Fibroblast of skin of abdomen (primary cell): ENCODE results near the gene SUGP1.

Experiments used
- DNase-seq: peaks from one replicate; pipeline ENCODE4 v3.0.0-alpha.2; 2013

The SUGP1 gene

DNA sequence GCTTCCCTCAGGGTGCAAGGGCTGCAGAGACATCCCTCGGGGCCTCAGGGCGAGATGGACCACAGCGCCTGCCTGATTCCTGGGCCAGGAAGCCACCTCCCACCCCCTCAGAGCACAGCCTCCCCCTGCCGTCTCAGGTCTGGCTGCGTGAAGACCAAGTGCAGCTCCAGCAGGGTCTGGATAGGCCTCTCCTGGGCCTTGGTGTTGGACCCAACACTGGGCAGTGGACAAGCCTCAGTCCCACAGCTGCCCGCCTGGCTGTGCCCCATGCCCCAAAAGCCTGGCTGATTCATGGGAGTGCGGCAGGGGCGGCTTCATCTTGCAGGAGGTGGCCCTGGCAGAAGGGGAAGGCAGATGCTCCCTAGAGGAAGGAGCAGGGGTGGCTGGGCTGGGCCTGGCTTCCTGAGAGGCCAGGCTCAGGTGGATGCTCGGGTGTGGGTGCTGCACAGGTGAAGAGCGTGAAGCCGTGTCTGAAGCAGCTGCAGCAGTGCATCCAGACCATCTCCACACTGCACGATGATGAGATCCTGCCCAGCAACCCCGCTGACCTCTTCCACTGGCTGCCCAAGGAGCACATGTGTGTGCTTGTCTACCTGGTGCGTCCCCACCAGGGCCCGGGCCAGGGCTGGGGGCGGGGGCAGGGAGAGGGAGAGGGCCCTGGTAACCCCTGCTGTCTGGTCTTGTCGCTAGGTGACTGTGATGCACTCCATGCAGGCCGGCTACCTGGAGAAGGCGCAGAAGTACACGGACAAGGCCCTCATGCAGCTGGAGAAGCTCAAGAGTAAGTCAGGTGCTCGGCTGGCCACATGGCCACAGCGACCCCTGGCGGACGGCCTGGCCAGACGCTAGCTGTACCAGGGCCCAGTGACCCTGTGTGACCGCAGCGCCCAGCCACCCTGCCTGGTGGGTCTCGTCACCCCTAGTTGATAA lies 22.0 kb upstream of the SUGP1 start:
- DNase-seq = peak; percentile 25

DNA sequence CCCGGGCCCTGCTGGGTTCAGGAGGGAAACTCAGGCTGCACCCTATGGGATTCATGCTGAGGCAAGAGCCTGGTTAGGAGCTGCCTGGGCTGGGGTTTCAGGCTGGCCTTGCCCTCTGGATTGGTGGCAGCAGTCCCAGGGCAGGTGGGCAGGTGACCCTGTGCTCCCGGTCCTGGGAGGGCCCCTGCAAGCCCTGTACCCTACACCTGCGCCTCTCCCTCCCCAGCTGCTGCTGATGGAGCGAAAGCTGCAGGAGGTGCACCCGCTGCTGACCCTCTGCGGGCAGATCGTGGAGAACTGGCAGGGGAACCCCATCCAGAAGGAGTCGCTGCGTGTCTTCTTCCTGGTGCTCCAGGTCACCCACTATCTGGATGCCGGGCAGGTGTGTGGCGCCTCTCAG lies 20.7 kb upstream of the SUGP1 start:
- DNase-seq = no peak

DNA sequence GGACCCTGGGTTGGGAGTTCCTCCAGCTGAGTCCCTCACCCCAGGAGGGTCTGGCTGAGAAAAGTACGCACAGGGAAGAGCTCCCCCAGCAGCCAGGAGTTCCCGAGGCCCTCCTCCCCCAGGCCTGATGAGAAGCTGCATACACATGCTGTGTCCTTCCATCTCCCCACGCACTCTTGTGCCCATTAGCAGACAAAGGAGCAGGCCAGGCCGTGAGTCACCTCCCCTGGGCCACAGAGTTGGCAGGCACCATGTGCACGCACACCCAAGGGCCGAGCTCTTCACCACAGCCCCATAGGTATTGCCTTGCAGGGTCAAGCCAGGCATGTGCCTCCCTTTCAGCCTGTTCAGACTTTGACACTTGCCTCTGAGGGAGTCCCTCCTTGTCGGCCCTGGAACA lies 17.8 kb upstream of the SUGP1 start:
- no peak for DNase-seq

DNA sequence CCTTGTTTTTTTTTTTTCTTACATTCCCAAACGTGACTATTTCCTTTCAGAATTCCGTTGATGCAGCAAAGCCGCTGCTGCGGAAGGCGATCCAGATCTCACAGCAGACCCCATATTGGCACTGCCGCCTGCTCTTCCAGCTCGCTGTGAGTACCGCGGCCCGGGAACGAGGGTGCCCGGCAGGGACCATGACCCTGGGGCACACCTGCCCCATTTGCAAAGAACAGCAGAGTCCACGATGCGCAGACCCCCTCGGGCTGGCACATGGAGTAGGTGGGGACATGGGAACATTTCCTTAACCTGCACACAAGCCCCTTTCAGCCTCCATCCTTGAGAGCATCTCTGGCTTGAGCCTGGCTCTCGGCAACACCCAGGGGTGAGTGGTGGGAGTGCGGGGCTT lies 16.8 kb upstream of the SUGP1 start:
- DNase-seq = no peak

DNA sequence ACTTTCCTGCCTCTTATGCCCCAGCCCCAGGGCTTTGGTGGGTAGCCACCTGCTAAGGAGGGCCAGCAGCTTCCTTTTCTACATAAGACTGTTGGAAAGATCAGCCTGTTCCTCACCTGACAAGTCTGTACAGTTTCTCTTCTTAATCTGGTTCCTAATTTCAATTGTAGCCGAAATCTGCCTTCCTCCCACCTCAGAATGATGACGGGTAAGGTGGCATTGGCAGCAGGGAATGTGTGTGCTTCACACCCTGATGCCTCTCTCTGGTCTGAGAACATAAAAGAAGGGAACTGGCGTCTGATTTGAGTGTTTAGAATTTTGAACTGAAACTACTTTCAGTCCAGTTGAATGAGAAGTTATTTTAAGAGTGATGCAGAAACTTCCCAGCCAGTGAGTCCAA lies 16.3 kb upstream of the SUGP1 start:
- no peak for DNase-seq

DNA sequence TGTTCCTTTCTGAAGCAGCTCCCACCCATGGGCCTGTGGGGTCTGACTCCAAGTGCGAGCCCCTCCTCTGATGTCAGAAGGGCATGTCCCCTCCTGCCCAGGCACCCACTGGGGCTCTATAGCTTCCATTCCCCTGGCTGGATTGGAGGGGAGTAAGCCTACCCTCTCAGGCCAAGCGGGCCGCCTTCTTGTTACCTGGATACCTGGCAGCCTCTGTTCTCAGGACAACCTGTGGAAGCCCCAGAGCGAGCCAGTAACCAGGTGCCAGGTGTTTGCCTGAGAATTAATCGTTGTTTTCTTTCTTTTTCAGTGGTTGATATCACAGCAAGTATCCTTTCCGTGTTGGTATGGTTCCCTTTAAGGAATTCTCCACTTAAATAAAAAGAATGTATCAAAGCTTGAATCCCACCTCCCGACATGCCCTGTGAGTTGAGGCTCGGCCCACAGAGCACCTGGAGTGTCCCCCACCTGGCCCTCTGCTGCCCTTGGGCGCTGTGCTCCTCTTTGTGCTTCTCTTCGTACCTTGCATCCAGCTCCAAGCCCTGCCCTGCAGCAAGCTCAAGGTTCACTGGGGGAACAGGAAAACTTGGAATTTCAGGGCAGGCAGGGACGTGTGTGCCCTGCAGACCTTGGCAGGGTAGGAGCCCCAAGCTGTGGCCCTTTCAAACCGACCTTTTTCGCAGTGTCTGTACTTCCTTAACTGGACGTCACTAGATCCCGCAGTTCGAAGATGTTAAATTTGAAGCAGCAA lies 15.3 kb upstream of the SUGP1 start:
- DNase-seq = no peak

DNA sequence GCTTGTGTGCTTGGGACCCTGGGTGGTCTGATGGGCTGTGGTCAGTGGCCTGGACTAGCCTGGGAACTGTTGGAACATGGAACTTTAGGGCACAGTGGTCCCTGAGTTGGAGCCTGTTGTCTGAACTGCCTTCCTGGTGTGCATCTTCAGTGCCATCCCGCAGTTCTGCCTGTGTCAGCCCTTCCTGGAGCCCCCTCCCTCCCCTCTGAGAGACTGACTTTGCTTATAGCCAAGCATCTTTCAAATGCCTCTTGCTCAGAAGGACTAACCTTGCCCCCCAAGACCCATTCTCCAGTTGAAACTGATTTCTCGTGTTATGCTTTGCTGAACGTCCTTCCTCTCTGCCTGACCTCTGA lies 14.7 kb upstream of the SUGP1 start:
- DNase-seq = no peak

DNA sequence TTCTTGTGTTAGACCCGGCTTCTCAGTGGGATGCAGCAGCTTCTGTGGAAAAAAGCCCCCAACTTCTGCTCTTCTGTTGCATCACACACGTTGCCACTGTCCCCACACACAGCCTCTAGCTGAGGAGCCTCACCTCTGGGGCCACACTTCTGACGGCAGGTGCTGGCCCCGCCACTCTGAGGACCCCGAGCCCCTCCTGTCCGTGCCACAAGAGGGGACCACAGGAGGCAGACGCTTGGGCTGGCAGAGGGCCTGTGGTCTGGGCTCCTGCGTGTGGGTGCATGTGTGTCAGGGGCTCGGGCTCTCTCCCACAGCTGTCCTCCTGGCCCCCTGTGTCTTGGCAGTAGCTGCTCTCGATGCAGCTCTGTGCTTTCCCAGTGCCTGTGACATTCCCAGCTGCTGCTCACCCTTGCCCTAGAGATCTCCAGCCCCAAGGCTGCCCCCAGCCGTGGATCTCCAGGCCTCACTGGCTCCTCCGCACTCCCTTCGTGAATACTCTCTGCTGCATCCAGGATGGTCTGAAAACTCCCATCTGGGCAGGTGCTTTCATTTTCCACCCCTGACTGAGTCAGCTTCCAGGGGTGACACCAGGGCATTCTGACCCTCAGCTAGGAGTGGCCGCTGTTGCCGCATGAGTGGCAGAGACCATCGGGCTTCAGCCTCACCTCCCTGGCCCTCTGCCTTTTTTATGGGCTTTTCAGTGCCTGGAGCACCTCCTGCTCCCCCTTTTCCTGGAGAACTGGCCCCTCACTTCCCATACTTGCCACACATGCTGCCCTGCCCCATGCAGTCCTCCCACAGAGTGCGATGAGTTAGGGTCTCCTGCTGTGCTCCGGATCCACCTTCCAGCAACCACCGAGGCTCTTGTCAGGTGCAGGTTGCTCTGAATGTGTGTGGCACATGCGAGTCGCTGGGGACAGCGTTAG lies 14.0 kb upstream of the SUGP1 start:
- DNase-seq = no peak

DNA sequence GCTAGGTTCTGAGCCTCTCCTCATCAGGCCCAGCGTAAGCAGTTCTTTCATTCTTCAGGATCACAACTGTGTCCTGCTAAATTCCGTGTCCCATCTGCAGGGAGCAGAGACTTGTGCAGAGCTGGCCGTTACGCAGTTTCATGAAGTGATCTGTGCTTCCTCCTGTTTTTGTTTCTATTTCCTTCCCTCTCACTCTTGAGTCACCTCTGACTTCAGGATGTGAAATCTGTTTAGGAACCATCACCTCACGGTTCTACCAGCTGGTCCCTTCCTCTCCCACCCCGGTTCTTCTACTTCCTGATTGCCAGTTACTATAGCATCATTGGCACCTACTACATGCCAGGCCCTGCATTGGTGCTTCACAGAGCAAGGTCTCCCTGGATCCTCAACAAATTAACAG lies 8.8 kb upstream of the SUGP1 start:
- DNase-seq = no peak

DNA sequence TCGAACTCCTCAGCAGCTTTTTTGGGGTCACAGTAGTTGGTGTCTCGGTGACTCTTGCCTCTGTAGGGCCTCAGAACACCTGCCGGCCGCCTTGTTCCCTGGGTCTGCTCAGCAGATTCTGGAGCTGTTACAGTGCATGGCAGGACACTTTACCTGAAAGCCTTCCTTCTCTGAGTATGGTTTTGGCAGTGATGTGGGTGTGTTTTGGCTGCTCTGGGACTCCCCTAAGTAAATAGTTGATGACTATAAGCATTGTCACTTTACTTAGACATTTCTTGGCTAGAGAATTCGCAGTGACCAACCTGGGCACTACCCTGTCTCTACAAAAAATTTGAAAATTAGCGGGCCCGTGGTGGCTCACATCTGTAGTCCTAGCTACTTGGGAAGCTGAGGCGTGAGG lies 7.4 kb upstream of the SUGP1 start:
- no peak for DNase-seq

DNA sequence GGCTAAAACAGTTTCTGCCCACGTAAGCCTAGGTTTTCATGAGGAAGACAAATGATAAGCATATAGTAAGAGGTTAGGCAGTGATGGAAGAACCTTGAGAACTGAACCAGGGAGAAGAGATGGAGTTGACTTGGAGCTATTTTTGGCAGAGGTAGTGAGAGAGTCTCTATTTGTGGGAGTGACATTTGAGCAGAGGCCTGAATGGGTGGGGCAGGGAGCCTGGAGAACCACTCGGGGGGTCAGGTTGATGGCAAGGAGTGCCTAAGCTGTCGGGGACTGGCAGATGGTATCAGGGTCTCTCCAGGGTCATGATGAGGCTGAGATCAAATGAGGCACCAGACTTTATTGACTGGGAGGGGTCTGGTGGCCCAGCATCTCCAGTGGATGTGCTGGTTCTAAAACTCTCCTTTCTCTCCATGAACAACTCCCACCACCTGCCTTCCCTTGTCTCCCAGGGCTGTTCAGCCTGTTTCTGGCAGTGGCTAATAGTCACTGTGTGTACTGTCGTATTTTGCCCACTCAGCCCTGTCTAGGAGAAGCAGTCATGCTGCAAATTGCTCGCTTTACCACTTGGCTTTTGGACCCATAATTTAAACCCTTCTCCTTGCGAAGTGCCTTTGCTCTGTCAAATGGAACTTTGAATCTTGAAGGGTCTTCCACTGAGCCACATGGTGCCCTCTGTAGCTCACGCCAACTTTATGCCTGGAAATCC lies 3.9 kb upstream of the SUGP1 start:
- no peak for DNase-seq

DNA sequence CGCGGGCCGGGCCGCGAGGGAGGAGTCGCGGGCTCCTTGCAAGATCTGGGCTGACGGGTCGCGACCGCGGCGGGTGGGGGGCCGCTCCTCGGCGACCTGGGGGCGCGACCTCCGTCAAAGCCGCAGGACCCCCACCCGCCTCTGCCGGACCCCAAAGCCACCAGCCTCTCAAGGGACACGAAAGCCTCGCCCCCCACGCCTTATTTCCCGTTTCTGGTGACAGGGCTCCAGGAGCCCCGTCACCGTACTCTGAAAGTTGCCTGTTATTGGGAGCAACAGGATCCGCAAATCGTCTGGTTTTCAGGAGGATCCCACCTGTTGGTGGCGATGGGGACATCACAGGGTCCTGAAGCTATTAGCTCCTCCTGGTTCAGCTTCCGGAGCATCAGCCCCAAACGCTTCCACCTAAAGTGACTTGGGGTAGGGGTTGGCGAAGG lies 850 bp upstream of the SUGP1 start:
- no peak for DNase-seq

DNA sequence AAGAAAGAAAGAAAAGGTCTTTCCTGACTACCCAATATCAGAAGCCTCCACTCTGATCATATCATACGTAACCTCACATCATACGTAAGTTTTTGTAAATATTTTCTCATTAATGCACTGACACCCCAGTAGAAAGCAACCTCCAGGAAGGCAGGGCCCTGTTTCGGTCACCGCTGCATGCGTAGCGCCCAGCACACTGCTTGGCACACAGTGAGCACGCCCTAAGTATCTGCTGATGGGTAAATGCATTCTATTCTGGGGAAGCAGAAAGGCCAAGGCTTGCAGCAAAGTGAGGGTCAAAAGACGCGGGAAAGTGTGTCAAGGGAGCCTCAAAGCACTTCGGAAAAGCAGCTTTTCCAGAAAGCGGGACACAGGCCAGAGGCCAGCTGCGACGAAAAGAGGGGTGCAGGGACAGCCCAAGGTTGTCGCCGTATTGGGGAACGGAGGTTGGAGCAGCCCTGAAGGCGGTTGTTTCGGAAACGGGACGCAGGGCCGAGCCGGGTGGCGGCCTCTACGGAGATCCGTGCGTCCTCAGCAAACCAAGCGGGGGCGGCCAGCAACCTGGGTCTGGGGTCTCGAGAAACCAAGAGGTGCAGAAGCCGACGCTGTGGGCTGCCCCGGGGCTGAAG lies 463 bp downstream of the SUGP1 start:
- no peak for DNase-seq

DNA sequence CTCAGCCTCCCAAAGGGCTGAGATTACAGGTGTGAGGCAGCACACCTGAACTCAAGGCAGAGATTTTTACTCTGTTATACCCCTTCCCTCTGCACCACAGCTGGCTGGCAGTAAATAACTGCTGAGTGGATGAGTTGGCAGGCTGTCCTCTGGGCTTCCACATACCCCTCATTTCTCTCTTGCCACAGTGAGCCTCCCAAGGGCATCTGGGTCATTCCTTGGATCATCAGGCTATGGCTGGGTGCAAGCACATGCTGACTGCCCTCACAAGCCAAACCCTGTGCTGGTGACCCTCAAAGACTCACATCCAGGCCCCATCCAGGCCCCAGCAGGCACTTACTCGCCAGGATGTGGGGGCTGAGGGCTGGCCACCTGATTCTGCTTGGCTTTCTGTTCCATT lies 4.2 kb downstream of the SUGP1 start:
- DNase-seq = no peak

DNA sequence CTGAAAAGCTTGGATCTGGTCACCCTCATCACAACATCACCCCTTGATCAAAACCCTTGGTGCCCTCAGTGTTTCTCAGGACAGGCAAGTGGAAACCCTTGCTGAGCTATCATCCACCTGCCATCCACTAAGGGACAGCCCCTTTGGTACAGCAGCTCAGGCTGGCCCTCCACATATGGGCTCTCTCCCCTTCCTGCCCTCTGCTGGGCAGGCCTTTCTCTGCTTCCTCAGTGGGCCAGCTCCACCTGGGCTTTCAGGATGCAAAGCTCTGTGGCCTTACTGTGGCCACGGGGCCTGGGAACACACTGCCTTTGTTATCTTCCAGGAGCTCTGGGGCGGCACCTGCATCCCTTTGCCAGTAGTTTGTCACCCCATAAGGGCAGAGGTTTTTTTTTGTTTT lies 4.9 kb downstream of the SUGP1 start:
- no peak for DNase-seq

DNA sequence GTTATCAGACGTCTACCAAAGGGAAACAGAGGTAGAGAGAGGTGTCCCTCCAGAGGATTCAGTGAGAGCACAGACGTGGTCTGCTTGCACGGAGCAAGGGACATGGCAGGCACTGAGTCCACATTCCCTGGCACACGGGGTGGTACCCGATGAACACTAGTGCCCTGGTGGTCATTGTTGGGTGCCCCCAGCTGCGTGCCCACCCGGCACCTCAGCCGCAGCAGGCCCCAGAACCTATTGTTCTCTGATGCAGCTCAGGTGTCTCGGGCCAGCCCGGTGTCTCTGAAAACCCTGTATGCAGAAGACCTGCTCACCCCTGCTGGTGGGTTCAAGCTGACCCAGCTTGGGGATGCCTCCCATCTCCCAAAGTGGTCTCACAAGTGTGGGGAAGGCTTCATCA lies 11.9 kb downstream of the SUGP1 start:
- no peak for DNase-seq

DNA sequence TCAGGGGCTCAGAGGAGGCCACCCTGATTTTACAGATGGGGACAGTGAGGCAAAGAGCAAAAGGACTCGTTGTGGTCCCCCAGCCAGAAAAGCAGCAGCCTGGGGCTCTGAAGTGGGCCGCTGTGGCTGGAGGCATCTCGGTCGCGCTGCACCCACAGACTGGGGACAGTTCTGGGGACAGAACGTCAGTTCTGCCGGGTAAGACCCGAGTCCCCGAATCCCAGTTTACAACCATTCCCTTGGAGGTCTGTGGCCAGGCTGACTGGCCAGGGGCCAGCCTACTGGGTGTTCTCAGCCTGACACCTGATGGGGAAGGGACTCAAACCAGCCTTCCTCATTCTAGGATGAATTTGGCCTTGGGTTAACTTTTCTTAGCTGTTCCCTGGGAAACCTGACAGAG lies 14.1 kb downstream of the SUGP1 start:
- DNase-seq = no peak

DNA sequence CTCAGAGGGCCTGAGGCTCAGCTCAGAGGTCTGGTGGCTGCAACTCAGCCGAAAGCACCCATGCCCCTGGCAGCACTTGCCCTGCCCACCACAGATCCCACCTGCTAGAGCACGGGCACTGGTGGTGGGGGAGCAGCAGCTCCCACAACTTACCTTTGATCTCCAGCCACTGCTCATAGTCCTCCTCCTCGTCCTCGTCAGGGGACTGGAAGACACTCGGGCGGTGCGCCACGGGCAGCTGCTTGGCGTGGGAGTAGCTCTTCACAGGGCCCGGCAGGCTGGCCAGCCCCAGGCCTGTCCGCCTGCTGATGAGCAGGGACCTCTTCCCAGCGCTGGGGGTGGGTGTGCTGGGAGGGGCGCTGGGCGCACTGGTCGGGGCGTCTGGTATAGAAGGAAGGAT lies 14.6 kb downstream of the SUGP1 start:
- DNase-seq = no peak

DNA sequence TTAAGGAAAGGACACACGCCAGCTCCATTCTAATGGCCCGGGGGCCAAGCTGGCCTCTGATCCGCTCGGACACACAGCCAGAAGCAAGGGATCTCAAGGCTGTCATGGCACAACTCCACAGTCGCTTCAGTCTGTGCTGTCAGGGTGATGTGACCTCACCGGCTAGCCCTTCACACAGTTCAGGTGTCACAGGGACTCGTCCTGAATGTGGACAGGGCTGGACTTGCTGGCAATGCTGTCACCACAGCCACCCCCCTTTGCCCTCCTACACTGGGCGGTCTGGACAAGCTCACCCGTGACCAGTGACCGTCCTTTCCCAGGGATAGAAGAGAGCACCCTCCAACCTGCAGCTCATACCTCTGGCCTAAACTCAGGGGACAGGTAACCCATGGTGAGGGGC lies 15.2 kb downstream of the SUGP1 start:
- no peak for DNase-seq

DNA sequence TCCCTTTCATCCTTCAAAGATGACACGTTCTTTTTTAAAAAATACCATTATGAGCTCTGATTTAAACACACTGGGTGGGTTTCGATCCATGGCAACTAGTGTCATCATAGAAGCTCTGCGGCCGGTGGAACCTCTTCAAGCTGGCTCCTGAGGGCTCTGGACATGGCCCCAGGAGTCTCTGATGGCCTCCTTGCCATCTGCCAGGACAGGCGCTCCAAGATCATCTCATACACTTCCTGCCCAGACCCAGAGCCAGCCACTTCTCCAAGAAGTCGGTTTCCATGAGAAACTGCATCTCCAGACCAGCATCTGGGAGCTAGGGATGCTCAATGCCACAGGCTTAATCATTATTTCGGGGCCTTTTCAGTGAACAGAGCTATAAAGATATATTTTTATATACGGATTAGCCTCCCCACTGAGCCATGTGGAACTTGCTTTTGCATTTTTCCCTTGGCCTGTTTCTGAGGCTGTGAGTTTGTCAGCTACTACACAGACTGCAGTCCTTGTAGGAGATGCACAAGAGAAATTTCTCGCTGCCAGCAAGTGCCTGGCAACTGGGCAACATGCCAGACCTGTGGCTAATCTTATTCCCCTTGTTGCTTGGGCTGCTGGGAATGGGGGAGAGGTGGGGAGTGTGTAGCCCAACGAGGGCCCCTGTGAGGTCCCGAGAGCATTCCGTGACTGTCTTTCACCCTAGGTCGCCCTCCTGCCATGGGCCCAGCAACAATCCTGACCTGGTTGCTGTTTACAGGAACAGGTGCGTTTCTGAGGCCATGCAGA lies 15.9 kb downstream of the SUGP1 start:
- no peak for DNase-seq

DNA sequence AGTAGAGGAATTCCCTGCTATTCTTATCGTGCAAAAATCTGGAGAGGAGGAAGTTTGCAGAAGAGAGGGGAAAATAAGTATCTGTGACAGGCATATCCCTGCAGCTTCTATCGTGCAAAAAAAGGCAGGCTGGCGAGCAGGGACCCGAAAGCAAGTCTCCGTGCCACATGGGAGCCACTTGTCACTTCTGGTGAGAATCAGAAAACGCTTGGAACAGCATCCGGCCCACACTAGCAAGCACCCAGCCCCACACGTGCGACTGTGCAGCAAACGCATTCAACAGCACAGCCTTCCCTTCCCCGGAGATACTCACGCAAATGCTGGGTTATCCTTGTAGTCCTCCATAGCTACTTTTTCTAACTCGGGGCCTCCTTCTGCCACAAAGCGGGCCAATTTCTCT lies 16.9 kb downstream of the SUGP1 start:
- DNase-seq = no peak
